Stimulated activated CD4-positive, alpha-beta T cell treated with anti-CD3 and anti-CD28 coated beads, Interleukin-15, amount 100 ng/mL, for 48 hours (primary cell): ENCODE measurements around the gene TMEM42.

ENCODE experiments used
- DNase-seq, 2 donors: peaks; one replicate each; pipeline ENCODE4 v3.0.0-alpha.2; 2020; ENCODE audit warnings: low read depth in 2 of 2

Gene TMEM42

GRCh38 chr3:44874308-44874707 is 12.6 kb downstream of the TMEM42 start, which contains the start of gene TGM4:
TGM4 (plus strand) TSS chr3:44874608; CDS start chr3:44874679, 71 bp downstream.
- no peak for DNase-seq

- no peak for DNase-seq
Measured at GRCh38 chr3:44875596-44875995, 13.9 kb downstream of the TMEM42 start.

DNA sequence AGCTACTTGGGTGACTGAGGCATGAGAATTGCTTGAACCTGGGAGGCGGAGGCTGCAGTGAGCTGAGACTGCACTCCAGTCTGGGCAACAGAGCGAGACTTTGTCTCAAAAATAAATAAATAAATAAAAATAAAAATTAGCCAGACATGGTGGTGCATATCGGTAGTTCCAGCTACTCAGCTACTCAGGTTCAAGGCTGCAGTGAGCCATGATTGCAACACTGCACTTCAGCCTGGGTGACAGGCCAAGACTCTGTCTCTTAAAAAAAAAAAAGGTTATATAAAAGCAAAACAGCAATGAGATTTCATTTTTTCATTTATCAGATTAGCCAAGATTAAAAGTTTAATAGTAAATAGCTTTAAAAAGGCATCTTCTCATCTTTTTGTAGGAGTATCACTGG is 15.6 kb downstream of the TMEM42 start:
- DNase-seq = no peak

GRCh38 chr3:44880284-44880683 is 18.6 kb downstream of the TMEM42 start:
- no peak for DNase-seq

GRCh38 chr3:44883213-44883955 is 21.7 kb downstream of the TMEM42 start:
- no peak for DNase-seq

GRCh38 chr3:44883999-44884431 is 22.3 kb downstream of the TMEM42 start:
- no peak for DNase-seq

DNA sequence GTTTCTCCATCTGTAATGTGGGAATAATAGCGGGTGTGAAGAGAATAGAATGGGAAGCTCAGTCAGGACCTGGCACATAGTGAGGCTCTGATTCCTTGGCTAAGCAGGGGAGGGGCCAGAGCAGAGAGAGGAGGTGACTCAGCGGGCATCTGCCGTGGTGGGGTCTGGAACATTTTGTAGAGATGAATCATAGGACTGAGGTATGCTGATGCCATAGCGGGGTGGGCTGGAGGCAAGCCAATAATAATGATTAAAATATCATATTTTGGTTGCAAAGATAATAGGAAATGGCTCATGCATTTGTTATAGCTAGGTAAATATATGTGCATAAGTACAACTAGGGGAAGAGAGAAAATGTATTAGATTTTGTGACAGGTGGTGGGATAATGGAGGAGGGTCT is 23.9 kb downstream of the TMEM42 start:
- DNase-seq = no peak

GRCh38 chr3:44886561-44886960 is 24.8 kb downstream of the TMEM42 start:
- no peak for DNase-seq

DNA sequence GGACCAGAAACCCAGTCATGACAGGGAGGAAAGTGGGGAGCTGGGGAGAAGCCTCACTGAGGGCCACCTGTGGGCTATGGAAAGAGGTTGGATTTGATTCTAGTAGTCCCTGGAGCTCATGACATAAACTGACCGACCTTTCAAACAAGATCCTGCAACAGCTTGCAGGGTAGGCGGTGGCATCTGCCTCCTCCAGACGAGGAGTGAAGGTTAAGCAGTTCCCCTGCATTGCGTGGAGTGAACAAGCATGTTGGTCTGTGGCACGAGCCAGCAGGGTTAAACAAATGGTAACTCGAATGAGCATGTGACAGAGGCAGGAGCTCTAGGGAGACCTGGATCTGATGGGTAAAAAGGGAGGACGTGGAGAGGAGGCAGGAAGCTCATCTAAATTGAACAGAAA is 25.4 kb downstream of the TMEM42 start:
- no peak for DNase-seq

GRCh38 chr3:44890258-44890657 is 28.5 kb downstream of the TMEM42 start:
- no peak for DNase-seq

DNA sequence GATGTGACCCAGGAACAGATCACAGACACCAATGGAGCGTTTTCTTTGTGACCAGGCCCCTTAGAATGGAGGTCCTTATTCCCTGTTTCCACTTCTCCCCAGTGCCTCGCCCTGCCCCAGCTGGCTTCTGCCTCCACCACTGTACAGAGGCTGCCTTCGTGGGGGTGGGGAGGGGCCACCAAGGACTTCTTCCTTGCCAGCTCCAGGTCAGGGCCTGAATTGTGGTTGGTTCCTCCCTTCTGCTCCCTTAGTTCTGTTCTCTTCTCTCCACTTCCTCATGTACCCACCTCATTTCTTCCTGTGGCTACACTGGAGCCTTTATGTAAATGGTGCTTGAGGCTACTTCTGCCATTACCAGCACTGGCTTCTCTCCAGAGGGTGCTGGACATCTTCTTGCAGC is 29.1 kb downstream of the TMEM42 start:
- DNase-seq = no peak

GRCh38 chr3:44892689-44893088 is 31.0 kb downstream of the TMEM42 start:
- DNase-seq = no peak

DNA sequence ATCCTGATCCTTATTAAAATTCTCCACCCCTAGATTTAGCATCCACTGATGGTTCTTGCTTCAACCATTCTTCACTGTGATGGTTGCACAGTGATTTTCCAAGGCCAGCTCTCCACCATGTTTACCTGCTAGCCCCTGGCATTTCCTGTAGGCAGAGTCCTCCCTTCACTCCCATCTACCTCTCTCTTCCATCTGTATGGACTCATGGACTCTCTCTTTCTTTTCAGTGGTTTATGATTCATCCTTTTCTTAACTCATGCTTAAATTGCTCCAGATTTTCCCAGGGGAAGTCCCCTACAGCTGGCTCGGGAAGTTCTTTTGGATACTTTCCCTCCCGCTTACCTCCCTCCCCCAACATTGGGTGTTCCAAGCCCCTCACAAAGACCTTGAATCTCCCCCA is 31.4 kb downstream of the TMEM42 start:
- DNase-seq = no peak

DNA sequence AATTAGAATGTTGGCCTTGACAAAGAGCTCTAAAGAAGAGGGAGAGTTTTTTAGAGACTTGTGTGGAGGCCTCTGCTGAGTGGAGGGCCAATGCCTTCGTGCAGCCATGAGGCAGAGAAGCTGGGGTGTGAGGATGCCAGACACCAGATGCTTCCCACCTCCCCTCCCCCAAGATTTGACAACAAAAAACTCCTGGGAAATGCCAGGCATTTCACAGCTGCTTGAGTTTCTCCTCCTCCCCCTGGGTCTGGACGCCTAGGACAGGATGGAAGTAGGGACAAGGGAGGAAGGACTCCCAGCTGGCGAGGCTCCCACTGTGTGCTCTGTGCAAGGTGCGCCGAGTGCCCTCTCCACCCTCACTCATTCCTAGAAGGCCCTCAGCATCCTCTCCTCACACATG is 32.8 kb downstream of the TMEM42 start:
- DNase-seq = no peak

DNA sequence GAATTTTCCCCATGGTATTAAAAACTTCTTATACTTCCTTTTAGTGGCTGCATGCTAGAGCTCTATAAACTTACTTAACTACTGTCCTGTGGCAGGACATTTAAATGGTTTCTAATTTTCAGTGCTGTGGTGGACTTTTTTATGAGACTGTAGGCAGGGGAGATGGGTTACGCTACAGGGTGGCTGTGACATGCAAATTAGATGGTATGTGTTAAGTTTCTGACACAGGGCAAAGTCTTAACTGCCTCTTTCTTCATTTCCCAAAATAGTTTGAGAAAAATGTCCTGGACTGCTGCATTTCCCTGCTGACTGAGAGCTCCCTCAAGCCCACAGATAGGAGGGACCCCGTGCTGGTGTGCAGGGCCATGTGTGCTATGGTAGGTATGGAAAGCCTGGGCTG is 34.7 kb downstream of the TMEM42 start:
- DNase-seq = no peak

GRCh38 chr3:44899683-44900367 is 38.1 kb downstream of the TMEM42 start:
- DNase-seq = no peak

DNA sequence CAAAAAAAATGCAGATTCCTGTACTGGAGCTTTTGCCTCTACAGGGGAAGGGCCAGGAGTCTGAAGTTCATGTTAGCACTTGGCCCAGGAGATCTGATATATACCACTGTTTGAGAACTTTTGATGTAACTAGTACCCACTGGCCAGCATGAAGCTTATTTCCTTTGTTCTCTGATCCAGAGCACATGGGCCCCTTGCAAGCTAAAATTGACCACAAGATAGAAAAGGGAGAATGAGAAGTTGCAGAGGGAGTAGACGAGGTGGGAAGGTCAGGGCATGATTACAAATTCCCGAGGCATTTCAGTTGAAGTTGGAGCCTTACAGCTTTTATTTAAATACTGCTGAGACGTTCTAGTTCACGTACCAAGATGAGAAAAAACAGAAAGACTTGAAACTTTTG is 40.9 kb downstream of the TMEM42 start:
- DNase-seq = no peak

DNA sequence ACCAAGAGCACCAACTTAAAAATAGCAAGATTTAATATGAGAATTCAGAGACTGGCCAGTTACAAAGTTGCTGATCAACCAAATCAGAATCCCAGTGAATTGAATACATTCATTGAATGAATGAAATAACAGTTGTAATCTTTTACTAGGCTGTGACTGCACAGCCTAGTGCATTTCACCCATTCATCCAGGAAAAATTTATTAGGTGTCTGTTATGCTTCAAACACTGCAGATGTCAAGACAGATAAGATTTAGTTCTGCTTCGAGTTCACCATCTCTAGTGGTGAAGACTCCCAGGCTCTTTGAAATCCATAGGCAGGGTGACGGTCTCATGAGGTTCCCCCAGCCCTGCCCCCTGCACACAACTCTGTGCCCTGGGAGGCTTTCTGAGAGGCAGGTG is 41.6 kb downstream of the TMEM42 start:
- no peak for DNase-seq

DNA sequence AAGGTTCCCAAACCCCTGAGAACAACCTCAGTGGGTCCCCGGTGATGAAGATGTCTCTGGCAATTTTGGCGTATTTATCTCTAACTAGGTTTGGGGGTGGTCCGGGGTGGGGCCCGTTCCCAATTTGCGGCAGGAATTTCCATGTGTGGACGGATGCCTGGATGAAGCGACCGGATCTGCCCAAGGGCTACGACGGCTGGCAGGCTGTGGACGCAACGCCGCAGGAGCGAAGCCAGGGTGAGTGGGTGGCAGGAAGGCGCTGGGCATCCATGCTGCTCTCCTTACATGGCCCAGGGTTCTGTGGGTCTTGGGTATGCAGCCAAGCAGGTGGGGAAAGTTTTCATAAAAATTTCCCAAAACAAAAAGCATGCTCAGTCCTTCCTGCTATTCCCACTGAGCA is 42.0 kb downstream of the TMEM42 start:
- no peak for DNase-seq

GRCh38 chr3:44905446-44906157 is 43.9 kb downstream of the TMEM42 start:
- no peak for DNase-seq

DNA sequence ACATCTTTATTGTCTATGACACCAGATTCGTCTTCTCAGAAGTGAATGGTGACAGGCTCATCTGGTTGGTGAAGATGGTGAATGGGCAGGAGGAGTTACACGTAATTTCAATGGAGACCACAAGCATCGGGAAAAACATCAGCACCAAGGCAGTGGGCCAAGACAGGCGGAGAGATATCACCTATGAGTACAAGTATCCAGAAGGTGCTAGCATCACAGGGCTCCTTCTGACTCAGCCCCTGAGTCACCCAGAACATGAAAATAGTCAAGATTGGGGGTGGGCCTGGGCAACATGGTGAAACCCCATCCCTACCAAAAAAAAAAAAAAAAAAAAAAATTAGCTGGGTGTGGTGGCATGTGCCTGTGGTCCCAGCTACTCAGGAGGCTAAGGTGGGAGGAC is 45.3 kb downstream of the TMEM42 start:
- DNase-seq = peak; percentile 7 to 11

DNA sequence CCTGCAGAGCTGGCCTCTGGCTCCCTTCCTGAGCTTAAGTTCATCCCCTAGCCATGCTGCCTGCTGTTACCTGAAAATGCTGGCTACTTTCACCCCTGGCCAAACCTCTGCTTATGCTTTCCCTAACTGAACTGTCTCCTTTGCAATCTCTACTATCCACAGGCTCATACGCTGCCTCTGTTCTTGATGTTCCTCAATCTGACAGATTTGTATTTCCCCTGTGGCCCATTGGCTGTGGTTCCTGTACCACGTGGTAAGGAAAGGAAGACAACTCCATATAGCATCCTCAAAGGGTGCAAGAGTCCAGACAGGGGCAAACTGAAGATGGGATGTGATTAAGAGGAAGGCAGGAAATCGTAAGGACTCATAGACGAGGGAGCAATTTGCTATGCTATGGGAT is 45.9 kb downstream of the TMEM42 start:
- no peak for DNase-seq

- no peak for DNase-seq
Measured at GRCh38 chr3:44909063-44909462, 47.4 kb downstream of the TMEM42 start.
